Stimulated activated CD8-positive, alpha-beta memory T cell treated with anti-CD3 and anti-CD28 coated beads, Interleukin-7, amount 100 ng/mL, for 48 hours (primary cell): Measurements from ENCODE around the gene EMILIN2.
"Not testable (repeated sequence)": the region's sequence is repeated elsewhere in the genome, so short reads cannot be mapped to it uniquely, and the experiment has no call there.

Experiments used
- DNase-seq, 2 donors: peaks; one replicate each; pipeline ENCODE4 v3.0.0-alpha.2; 2020; ENCODE audit warnings: low read depth in 1 of 2; ENCODE audit errors: extremely low read depth in 1 of 2

The EMILIN2 gene

DNA sequence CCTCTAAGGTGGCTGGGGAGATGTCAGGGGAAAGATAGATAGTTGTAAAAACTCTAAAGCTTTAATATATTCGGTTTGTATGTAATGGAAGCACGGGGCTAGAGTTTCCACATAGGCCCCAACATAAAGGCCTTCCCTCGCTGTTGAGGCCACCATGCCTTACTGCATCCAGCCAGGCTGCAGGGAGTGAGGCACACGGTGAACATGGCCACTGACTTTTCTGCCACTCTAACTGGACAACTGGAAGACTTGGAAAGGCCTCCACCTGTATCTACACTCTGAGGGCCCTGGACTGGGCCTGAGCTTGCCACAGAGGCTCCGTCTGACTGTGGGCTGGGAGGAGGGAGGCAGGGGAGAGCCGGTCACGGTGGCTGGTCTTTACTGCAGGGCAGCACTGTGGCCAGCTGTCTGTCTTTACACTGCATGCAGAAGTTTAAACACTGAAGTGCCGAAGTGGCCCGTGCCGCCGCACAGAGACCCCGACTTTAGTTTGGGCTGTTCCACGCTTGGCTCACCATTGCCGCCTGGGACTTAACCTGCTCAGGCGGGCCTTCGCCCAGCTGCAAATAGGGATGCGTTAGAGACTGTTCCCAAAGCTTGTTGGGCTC is 66.7 kb downstream of the EMILIN2 start:
- DNase-seq: no peak

DNA sequence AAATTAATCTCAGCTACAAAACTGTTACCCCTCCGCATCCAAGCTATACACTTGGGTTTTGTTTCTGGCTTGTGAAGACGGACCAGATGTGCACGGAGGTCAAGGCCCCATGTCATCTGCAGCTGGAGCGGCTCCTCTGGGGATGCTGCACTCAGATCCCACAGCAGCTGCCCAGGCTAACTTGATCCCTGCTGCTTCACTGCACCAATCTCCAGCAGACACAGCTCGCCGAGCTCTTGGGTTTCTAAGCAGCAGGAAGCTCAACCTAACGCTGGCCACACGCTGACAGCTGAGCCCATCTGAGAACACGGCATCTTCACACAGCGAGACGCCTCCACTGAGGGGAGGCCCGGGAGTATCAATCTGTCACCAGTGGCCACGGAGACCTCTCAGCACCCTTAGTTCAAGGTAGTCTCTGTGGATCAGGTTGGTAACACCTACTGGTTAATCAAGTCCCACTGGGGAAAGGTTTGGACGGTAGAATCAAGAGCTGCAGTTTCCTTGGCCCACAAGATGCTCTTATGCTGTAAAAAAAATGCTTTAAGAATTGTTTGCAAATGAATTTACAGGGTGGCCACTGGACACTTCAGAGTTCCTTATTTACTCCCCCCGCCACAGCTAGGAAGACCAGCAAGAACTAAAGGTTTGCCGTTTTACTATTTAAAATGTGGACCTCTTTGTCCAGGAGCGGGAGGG is 67.5 kb downstream of the EMILIN2 start:
- DNase-seq: no peak

GRCh38 chr18:2914881-2915240 is 68.1 kb downstream of the EMILIN2 start:
- no peak for DNase-seq

DNA sequence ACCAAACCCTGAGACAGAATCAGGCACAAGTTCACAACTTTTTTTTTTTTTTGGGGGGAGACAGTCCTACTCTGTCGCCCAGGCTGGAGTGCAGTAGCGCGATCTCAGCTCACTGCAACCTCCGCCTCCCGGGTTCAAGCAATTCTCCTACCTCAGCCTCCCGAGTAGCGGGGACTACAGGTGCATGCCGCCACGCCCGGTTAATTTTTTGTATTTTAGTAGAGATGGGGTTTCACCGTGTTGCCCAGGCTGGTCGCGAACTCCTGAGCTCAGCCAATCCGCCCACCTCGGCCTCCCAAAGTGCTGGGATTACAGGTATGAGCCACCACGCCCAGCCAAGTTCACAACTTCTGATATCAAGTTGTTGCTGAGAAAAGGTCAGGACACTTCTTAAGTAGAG is 68.7 kb downstream of the EMILIN2 start:
- not testable (repeated sequence) for DNase-seq

GRCh38 chr18:2916184-2916583 is 69.4 kb downstream of the EMILIN2 start:
- DNase-seq: no peak

GRCh38 chr18:2917259-2918047 is 70.6 kb downstream of the EMILIN2 start:
- no peak for DNase-seq

DNA sequence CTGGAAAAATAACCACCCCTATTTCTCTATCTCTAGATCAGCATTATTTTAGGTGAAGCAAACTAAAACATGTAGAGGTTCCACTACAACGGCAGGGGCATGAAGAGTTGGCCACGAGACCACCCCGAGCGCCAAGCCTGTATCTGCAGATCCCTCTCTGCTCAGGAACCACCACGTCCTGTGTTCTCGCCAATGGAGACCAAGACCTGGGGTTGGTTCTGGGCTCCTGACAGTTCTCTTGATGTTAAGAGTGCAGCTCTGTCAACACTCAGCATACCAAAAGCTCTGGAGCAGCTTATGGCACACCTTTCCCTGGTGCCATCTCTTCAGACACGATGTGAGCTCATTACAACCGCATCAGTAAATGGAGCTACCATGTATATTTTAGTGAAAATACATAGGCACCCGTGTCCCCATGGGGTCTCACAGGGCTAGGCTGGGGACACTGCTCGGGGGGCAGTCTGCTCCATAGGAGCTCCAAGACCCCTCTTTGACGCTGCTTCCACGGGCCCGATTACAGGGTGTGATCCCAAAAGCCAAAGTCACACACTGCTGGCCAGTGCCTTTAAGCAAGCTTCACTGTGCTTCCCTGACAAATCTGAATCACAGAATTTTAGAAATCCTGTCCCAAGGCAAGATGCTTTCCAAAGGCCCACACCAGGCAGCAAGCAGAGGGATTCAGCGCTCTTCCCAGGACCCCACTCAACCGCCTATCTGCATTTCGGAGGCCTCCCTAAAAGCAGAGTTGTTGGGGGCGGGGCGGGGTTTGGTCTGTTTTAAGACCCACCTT is 72.2 kb downstream of the EMILIN2 start:
- no peak for DNase-seq

- DNase-seq: no peak
Observed at GRCh38 chr18:2919600-2919999, 72.8 kb downstream of the EMILIN2 start.

- DNase-seq: no peak
Observed at GRCh38 chr18:2920027-2920426, 73.2 kb downstream of the EMILIN2 start.

- no peak for DNase-seq
Observed at GRCh38 chr18:2920546-2921343, 73.9 kb downstream of the EMILIN2 start.

- DNase-seq: no peak
Observed at GRCh38 chr18:2921778-2922177, 75.0 kb downstream of the EMILIN2 start.

DNA sequence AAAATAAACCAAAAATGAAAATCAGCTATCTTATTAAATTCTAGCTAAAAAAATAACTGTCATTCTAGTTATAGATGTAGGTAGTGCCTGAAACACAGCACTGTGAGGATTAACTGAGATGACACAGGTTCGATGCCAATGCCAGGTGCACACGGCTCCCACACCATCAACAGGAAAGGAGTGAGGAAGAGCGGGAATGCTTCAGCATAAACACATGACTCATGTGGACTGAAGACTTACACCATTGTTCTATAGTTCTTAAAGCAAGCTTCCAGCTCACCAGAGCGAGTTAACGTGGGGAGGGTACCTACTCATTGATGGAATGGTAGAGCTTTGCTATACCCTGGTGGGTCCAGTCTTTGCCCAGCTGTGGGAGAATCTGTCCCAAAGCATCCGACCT is 76.7 kb downstream of the EMILIN2 start:
- DNase-seq: no peak

DNA sequence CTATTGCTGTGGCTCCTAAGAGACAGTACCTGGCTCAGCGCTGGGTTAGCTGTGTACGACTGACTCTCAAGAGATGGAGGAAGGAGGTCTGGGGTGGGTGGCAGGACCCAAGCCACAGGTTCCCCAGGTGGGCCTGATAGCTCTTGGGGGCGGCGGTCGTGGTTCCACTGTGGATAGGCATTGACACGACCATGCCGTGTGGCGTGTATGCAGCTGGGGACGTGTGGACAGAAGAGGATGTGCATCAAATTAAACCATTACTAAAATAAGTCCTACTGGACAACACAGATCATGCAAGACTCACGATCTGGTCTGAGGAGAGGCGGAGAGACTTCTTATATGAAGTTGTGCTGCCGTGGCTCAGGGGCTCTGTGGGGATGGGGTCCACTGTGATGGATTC is 78.1 kb downstream of the EMILIN2 start:
- no peak for DNase-seq

DNA sequence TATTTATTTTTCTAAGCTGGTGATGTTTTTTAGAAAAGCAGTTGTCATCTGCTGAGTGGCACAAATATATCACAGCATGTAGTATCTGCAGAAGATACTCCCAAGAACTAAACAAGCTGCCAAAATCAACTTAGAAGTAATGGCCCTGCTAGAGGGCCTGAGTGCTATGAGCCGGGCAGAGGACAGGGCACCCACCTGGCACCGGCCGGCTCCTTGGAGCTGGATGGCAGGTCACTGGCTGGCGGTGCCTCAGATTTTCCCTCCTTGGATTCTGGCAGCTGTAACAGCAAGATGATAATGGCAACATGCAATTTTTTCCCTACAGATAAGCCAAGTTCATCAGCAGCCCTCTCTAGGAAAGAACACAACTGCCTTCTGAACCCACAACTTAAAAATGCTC is 79.7 kb downstream of the EMILIN2 start:
- no peak for DNase-seq

DNA sequence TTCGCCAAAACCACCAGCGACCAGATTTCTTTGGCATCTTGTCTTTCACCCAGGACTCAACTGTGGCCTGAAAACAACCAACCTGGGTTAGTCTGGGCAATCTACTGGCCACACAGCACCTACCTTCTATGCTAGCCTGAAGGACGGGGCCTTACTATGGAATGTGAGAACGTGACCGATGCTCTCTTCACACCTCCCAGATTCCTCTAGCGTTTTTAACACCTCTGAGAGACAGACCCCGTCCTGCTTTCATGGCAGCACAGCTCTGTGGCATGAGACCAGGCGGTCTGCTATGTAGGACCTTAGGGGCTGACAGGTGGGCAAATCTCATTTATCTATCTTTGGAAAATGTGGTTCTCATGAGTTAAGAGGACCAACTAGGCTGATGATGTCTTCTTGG is 80.9 kb downstream of the EMILIN2 start:
- DNase-seq: no peak

DNA sequence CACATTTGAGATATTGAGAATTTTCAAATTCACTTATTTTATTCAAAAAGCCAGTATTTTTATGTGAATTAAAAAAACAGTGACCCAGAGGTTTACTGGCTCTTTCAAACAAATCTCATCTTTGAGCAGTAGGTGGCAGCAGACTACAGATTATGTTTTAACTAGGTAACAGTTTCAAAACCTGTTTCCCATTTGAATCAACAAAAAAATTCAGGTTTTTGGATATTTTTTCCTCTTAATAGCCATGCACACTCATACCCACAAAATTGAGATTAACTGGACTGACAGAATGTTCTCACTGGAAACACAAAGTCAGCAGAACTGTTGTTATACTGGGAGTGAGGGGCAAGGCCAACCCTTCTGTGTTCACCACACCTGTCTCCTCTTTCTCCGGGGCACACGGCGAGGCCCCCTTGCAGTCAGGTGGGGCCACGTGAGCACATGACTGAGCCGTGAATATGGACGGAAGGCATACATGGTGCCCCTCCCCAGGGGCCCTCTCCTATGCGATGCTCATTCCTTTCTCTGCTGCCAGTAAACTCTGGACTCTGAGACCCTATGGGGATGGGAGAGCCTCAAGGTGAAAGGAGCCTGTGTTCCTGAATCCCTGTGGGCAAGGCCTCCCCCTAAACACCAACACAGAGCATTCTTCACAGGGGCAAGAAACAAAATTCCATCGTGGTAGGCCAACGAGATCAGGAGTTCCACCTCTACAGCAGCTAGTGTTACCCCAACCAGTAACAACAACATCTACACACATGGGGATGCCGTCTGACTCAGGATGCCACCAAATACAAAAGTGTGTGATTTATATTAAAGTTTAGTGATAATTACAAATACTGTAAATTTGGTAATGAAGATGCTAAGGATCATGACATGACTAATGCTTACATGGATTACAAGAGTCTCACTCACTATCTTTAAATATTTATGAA is 85.7 kb downstream of the EMILIN2 start:
- DNase-seq: no peak

GRCh38 chr18:2933995-2934394 is 87.2 kb downstream of the EMILIN2 start:
- DNase-seq: no peak

GRCh38 chr18:2935438-2936192 is 88.8 kb downstream of the EMILIN2 start:
- no peak for DNase-seq

DNA sequence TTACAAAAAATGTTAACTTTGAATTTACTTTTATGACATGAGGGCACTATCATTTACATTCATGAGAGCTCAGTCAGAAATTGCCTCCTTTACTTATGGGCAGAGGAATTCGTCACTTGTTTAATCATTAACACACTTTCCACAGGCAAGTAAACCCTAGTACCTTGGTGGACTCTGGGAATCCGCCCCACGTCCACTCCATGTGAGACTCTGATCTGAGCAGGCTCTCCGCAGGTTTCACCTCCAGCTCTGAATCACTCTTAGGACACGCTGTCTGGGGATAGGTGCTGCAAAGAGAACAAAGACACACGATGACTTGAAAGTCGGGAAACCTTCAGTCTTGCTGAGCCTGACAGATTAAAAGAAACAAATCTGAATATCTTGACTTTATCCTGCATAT is 92.5 kb downstream of the EMILIN2 start:
- no peak for DNase-seq
